Pulmonary artery endothelial cell (primary cell): ENCODE measurements around the gene TALDO1. TPM values are rescaled to one million over a fixed set of nuclear protein-coding genes. Genes with fewer than 3 reads are reported as not detected.

Experiments used
- DNase-seq: peaks from one replicate; pipeline ENCODE4 v3.0.0-alpha.2; 2011; ENCODE audit warnings: low read depth, low spot score
- total RNA-seq: library from RNA; depleted of rRNA; stranded (reverse); fragments of >200 nt; gene quantifications from 2 replicates; pipeline ENCODE4 v1.2.3, GENCODE V29; 2014

The TALDO1 gene
- total RNA-seq, 1 donor from 2014 or later = 283 TPM

- DNase-seq = no peak
Measured at GRCh38 chr11:799641-800316, 52.5 kb downstream of the TALDO1 start.

GRCh38 chr11:800473-800872 lies 53.2 kb downstream of the TALDO1 start:
- no peak for DNase-seq

GRCh38 chr11:801097-801780 lies 54.0 kb downstream of the TALDO1 start:
- no peak for DNase-seq

GRCh38 chr11:802018-802617 lies 54.9 kb downstream of the TALDO1 start:
- no peak for DNase-seq

DNA sequence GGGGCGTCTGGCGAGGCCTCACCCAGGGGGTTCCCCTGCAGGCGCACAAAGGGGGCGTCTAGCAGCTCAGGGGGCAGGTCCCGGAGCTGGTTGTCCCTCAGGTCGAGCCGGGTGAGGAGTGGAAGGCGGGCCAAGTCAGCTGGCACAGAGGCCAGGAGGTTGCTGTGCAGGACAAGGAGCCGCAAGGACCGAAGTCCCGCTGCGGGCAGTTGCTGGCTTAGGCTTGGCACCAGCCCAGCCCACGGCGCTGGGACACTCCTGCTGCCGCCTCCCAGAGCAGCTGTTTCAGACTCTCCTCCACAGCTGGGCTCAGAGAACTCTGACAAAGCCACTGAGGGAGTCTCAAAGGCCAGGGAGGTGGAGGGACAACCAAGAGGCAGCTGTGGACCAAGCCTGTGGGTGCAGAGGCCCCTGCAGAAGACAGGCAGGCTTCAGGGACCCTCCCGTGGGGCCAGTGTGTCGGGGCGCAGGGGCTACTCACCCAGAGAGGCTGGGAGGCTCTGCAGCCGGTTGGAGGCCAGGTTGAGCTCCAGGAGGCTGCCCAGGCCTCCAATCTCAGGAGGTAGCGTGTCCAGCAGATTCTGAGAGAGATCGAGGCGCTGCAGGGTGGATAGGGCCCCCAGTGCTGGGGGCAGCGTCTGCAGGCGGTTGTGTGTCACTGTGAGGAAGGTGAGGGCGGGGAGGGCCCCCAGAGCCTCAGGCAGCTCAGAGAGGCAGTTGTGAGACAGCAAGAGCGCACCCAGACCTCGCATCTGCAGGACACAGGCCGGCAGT lies 55.6 kb downstream of the TALDO1 start:
- DNase-seq = no peak

DNA sequence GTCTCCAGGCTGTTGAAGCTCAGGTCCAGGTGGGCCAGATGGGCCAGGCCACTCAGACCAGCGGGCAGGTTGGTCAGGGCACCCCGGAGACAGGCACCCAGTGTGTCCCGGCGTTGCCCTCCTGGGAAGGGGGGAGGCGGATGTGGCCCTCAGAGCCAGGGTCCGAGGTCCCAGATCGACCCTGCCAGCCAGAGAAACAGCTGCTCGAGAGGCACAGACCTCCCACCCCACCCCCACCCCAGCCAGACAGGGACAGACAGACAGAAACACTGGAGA lies 56.1 kb downstream of the TALDO1 start:
- no peak for DNase-seq

DNA sequence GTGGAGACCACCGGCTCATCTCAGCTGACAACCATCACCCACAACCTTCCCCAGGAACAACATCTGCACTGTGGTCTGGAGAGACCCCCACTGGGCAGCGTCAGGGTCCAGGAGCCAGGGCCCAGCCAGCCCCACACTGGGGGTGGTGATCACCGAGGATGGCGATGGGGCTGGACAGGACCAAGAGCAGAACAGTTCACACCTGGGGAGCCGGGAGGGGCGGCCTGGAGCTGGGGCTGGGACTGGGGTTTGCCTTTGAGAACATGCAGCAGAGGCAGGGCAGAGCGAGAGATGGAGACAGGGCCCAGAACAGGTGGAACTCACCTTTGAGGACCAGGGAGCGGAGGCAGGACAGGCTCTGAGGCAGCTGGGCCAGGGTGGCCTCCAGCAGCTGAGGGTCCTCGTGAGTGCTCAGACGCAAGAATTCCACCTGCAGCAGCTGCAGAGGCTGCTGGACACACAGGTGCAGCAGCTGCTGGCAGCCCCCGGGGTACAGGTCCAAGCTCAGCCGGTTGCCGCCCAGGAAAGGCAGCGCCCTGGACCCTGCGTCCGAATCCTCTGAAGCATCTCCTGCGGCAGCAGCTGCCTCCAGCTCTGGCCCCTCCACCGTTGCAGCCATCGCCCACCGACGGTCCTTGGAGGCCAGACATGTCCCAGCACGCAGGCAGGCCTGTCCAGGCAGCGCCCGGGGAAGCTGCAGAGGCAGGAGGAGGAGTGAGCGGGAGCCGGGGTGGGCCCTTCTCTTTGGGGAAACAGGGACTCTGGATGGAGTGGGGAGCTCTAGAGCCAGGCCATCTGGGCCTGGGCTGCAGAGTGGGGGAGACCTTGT lies 56.7 kb downstream of the TALDO1 start:
- no peak for DNase-seq

- DNase-seq = no peak
Measured at GRCh38 chr11:804599-804964, 57.3 kb downstream of the TALDO1 start.

DNA sequence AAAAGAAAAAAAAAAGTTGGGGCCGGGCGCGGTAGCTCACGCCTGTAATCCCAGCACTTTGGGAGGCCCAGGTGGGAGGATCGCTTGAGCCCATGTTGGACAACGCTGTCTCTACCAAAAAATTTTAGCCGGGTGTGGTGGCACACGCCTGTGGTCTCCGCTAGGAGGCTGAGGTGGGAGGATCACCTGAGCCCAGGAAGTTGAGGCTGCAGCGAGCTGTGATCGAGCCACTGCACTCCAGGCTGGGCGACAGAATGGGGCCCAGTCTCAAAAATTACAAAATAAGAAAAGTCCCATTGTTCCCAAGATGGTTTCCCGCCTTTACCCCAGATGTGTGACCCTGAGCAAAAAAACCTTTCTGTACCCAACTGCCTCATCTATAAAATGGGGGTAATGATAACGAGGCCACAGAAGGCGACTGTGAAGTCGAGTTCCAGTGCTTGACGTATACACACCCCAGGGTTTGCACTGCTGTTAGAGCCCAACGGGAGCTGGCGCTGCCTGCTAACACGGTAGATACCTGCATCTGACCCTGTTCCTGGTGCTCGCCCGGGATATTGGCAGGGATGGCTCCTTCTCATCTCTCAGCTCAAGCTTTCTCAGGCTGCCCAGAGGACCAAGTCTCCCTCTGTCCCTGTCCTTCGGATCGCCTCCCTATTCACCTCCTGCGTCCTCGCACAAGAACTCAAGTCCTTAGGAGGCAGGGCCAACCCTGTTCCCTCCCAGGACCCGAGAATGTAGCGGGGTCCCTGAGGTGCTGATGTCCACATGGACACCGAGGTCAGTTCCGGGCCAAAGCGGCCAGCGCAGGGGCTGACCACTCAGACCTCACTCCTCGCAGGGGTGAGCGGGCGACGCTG lies 61.4 kb downstream of the TALDO1 start:
- no peak for DNase-seq

DNA sequence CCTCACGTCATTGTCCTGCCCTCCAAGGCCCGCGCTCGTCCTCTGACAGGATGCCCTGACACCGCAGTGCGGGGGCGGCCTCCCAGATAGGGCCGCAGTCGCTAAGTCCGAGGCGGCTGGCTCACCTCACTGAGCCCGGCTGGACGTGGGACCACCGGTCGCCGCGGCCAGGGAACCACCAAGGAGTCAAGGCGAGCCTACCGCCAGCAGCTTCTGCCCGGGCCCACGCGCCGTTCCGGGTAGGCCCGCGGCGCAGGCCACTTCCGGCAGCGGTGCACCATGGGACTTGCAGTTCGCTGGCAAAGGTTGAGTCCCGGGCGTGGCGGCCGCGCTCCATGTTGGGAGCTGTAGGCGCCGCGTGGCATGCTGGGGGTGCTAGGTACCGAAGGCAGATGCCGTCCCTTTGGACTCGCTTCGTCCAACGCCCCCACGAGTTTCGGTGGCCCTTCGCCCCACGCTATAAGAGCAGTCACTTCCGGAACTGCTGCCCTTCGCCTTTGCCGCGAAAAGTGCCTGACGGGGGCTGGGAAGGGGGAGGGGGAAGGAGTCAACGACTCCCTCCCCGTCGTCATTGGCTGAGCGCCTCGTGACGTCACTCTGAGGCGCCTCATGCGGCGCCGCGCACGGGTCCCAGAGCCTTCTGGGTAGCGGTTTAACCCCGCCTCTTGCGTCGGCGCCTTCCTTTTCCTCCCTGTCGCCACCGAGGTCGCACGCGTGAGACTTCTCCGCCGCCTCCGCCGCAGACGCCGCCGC lies 62.2 kb downstream of the TALDO1 start, which contains the start of gene RPLP2:
Gene RPLP2, plus strand, starts transcription at position 681 of the 753 bp plus-strand sequence. CDS start 268 bp downstream, outside the sequence.
- DNase-seq = peak; percentile 88

DNA sequence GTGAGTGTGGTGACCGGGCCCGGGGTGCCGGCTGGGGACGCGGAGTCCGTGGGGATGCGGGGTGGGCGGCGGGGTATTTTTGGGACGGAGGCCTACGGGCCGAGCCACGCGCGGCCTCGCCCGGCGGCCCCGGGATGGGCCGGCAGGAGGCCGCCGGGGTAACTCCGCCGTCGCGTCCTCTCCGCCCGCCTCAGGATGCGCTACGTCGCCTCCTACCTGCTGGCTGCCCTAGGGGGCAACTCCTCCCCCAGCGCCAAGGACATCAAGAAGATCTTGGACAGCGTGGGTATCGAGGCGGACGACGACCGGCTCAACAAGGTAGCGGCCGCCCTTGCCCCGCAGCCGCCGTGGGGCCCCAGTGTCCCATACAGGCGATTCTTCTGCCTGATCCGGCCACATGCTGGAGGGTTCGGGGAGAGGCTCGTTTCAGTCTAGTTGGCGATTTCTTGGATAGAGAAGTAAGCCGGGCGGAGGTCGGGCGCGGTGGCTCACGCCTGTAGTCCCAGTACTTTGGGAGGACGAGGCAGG lies 62.8 kb downstream of the TALDO1 start:
- DNase-seq = no peak

- no peak for DNase-seq
Measured at GRCh38 chr11:811446-812245, 64.4 kb downstream of the TALDO1 start.

- DNase-seq = no peak
Measured at GRCh38 chr11:812390-812789, 65.1 kb downstream of the TALDO1 start.

- no peak for DNase-seq
Measured at GRCh38 chr11:813072-813455, 65.8 kb downstream of the TALDO1 start.

DNA sequence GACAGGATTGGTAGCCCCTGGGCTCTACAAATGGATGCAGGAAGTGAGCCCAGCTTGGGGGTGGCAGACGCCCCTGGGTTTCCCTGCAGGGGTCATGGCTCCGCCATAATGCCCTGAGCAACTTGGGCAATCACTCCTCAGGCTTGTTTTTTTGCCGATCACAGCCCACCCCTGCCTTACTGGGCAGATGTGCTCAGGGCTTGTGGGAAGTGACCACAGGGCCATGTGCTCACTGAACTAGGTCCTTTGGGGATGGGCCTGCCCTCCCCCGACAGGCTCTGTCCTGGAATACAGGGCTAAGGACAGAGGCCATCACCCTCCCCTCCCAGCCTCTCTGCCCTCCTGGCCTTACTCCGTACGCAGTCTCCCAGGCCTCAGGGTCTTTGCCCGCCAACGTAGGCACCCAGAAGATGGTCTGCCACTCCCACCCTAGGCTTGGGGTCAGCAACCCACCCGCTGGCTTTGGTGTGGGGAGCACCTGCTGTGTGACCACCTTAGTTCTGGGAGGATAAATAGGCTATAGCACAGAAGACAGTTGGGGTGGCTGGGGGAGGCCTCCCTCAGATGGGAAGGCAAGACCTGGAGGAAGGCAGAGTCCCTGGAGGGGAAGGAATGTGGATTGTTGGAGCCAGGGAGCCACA lies 66.3 kb downstream of the TALDO1 start:
- no peak for DNase-seq
